Stomach (tissue), 9 donors: Measurements from ENCODE around the gene MBOAT2. TPM values are rescaled to one million over a fixed set of nuclear protein-coding genes. Genes with fewer than 3 reads are reported as not detected.

Source experiments
- DNase-seq, 2 donors: peaks; one replicate each; pipeline versions ENCODE4 v3.0.0 to v3.0.0-alpha.2; 2013 to 2019
- H3K27ac ChIP-seq, 5 donors: fragments of 200-600 bp in 4 of 5; sonication (generic) in 4 of 5; one replicate each; pipeline ENCODE4 v1.5.1; 2013 to 2019; ENCODE audit warnings: mild to moderate bottlenecking in 1 of 5, moderate library complexity in 1 of 5
- H3K27me3 ChIP-seq, 3 donors: fragments of 200-600 bp; sonication (generic); one replicate each; pipeline ENCODE4 v1.5.1; 2017 to 2019; ENCODE audit warnings: mixed run types in 1 of 3
- H3K36me3 ChIP-seq, 4 donors: fragments of 200-600 bp; sonication (generic); 1 replicate in 3 of 4; 2 replicates in 1 of 4; pipeline ENCODE4 v1.5.1; 2016 to 2019
- H3K4me1 ChIP-seq, 4 donors: fragments of 200-600 bp; sonication (generic); one replicate each; pipeline ENCODE4 v1.5.1; 2016 to 2019
- H3K4me3 ChIP-seq, 4 donors: fragments of 200-600 bp; sonication (generic) in 3 of 4; one replicate each; pipeline ENCODE4 v1.5.1; 2016 to 2019; ENCODE audit warnings: mild to moderate bottlenecking in 1 of 4
- H3K9me3 ChIP-seq, 4 donors: fragments of 200-600 bp; sonication (generic); one replicate each; pipeline ENCODE4 v1.5.1; 2016 to 2019
- EP300 ChIP-seq: sonication (generic); formaldehyde crosslinking; IDR thresholded peaks from one replicate; pipeline ENCODE4 v1.6.1; 2017; ENCODE audit warnings: antibody characterized with exemption
- POLR2A ChIP-seq, 4 donors: fragments of 450-650 bp; IDR thresholded peaks; one replicate each; pipeline ENCODE4 v1.6.1; 2016; ENCODE audit warnings: antibody characterized with exemption in 4 of 4, control low read depth in 2 of 4, mild to moderate bottlenecking in 1 of 4, moderate library complexity in 1 of 4
- POLR2AphosphoS5 ChIP-seq, 3 donors: sonication (generic); formaldehyde crosslinking; IDR thresholded peaks; one replicate each; pipeline ENCODE4 v1.6.1; 2016; ENCODE audit warnings: antibody characterized with exemption in 3 of 3
- WGBS, 5 donors: extraction: QIAGEN DNeasy Blood & Tissue Kit in 3 of 5; methylation state at CpG; one replicate each; pipeline versions ENCODE4 v1.1.5 to v1.1.7; 2013 to 2018; 5-methylcytosine and 5-hydroxymethylcytosine counted together
- intact Hi-C: fragments of 100-400 bp; cut with DNase I; formaldehyde crosslinking; loops from one replicate; pipeline ENCODE4 v1.15.1; 2023; ENCODE audit warnings: low total_unique reads
- polyA plus RNA-seq, 3 donors: library from polyadenylated mRNA; stranded (reverse); fragments of 200-250 nt; gene quantifications; one replicate each; pipeline ENCODE4 v1.2.3, GENCODE V29; 2013
- total RNA-seq, 5 donors: library from RNA; depleted of rRNA; stranded (reverse); fragments of >200 nt; gene quantifications; one replicate each; pipeline versions ENCODE4 v1.1.0 to v1.2.3, GENCODE V29; 2014 to 2016
- TF ChIP-seq, protein P1 (sequence below), 7 experiments: fragments of 450-650 bp in 4 of 7; fragments of 200-600 bp in 3 of 7; sonication (generic) in 3 of 7; IDR thresholded peaks; one replicate each; pipeline ENCODE4 v1.5.1; 2016 to 2019; ENCODE audit warnings: antibody characterized with exemption in 7 of 7, control low read depth in 2 of 7, mild to moderate bottlenecking in 1 of 7
- donor health status: healthy with polysubstance abuse.
- donor health status: Bipolar disorder and iron deficiency.
- donor health status: healthy.

MBOAT2 gene
- total and polyA plus RNA-seq, 8 donors = 2.2 to 65.5 (median 12.9) TPM

DNA sequence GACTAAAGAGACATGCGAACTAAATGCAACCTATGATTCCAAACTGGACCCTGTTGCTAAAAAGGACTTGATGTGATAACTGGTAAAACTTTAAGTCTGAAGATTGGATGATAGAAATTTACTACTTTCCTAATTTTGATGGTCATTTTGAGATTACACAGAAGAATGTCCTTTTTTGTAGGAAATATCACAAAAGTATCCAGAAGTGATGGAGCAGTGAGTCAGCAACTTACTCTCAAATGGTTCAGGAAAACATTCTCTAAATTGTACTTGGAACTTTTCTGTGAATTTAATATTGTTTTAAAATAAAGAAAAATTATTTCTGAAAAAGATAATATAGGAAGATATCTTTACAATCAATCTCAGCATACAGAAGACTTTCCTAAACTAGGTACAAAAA lies 19.9 kb downstream of the MBOAT2 start:
- TF ChIP-seq POLR2A (IDR thresholded peaks at IDR 0.05) (no peak), POLR2AphosphoS5 (IDR thresholded peaks at IDR 0.05) (no peak), EP300 (no peak)
- TF ChIP-seq, protein P1, sequence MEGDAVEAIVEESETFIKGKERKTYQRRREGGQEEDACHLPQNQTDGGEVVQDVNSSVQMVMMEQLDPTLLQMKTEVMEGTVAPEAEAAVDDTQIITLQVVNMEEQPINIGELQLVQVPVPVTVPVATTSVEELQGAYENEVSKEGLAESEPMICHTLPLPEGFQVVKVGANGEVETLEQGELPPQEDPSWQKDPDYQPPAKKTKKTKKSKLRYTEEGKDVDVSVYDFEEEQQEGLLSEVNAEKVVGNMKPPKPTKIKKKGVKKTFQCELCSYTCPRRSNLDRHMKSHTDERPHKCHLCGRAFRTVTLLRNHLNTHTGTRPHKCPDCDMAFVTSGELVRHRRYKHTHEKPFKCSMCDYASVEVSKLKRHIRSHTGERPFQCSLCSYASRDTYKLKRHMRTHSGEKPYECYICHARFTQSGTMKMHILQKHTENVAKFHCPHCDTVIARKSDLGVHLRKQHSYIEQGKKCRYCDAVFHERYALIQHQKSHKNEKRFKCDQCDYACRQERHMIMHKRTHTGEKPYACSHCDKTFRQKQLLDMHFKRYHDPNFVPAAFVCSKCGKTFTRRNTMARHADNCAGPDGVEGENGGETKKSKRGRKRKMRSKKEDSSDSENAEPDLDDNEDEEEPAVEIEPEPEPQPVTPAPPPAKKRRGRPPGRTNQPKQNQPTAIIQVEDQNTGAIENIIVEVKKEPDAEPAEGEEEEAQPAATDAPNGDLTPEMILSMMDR (IDR thresholded peaks at IDR 0.05) = no peak
- Histone ChIP-seq H3K27ac (no peak overlapping the region), H3K4me1 (no peaks in the 10 kb centered on the region), H3K36me3 (no peaks in the 10 kb centered on the region), H3K9me3 (no peaks in the 10 kb centered on the region), H3K4me3 (no peak overlapping the region), H3K27me3 (no peaks in the 10 kb centered on the region)
- no peak for DNase-seq
- 82 to 100% (median 95%) methylated on average over 1 of the region's 1 CpG for WGBS, 5 donors
- intact Hi-C loops = no loop called here

DNA sequence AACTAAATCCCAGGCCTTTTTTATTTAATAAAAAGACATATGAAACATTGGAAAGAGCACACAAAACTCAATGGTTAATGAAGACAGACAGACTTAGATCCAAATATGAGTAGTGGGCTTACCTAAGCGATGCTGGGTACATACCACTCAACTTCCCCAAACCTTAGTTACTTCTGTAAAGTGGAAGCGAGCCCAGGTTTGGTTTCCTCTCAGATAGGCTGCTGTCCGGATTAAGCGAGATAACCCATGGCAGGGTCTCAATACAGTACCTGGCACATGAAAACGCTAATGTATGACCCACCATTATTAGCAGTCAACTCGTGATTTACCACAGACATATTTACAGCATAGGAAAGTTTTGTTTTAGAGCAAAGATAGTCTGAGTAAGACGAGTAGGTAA lies 21.6 kb downstream of the MBOAT2 start:
- TF ChIP-seq POLR2A (IDR thresholded peaks at IDR 0.05) (no peak), POLR2AphosphoS5 (IDR thresholded peaks at IDR 0.05) (no peak), EP300 (no peak)
- TF ChIP-seq, protein P1 (IDR thresholded peaks at IDR 0.05) = no peak
- DNase-seq = no peak
- Histone ChIP-seq H3K9me3 (no peaks in the 10 kb centered on the region), H3K4me1 (peaks cover 0 to under 1% (median 0%) of the 10 kb centered on the region in 4 donors), H3K27me3 (no peaks in the 10 kb centered on the region), H3K4me3 (no peak overlapping the region), H3K36me3 (no peaks in the 10 kb centered on the region), H3K27ac (no peak overlapping the region)
- WGBS, 5 donors = 82 to 92% (median 87%) methylated on average over 7 of the region's 7 CpGs
- intact Hi-C loops = no loop called here

DNA sequence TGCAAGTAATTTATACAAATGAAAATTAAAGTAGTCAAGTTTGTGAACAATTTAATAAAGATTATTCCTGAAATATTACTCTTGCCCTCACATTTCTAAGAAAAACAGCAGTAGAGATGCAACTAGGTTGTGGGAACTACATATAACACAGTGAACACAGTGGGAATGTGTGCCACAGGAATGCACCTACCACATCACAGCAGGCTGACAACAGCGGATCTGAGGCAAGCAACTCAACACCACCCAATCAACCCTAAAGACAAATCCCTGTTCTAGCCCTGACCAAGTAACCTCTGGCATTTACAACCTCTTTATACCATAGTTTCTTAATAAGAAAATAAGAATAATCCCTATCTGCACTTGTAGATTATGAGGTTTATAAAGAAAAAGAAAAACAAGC lies 23.4 kb downstream of the MBOAT2 start:
- peaks cover 0 to 10% (median 3%) of the 10 kb centered on the region in 4 donors for H3K4me1 ChIP-seq
- DNase-seq = no peak
- H3K27ac ChIP-seq = no peak overlapping the region
- no peak for TF ChIP-seq POLR2A (IDR thresholded peaks at IDR 0.05)
- no peak for TF ChIP-seq POLR2AphosphoS5 (IDR thresholded peaks at IDR 0.05)
- TF ChIP-seq, protein P1 (IDR thresholded peaks at IDR 0.05) = no peak
- no peak for TF ChIP-seq EP300
- 93 to 100% (median 94%) methylated on average over 1 of the region's 1 CpG for WGBS, 5 donors
- H3K9me3 ChIP-seq = no peaks in the 10 kb centered on the region
- H3K4me3 ChIP-seq = no peak overlapping the region
- intact Hi-C loops = no loop called here
- no peaks in the 10 kb centered on the region for H3K36me3 ChIP-seq
- no peaks in the 10 kb centered on the region for H3K27me3 ChIP-seq

DNA sequence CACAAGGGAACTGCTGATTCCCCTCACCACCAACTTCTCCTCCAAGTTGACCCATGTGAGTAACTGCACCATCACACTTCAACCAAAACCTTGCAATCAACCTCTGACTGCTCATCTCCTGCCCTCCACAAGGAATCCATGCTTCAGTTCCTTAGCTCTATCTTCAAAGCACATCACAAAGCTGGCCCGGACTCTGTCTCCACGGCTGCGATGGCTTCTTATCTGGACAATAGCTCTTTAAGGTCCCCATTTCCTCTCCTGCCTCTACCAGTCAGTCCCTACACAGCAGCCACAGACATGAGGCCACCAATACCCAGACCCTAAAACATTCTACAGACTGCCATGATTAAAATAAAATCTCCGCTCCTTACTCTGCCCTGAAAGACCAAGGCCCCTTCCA lies 25.7 kb downstream of the MBOAT2 start:
- intact Hi-C loops = no loop called here

DNA sequence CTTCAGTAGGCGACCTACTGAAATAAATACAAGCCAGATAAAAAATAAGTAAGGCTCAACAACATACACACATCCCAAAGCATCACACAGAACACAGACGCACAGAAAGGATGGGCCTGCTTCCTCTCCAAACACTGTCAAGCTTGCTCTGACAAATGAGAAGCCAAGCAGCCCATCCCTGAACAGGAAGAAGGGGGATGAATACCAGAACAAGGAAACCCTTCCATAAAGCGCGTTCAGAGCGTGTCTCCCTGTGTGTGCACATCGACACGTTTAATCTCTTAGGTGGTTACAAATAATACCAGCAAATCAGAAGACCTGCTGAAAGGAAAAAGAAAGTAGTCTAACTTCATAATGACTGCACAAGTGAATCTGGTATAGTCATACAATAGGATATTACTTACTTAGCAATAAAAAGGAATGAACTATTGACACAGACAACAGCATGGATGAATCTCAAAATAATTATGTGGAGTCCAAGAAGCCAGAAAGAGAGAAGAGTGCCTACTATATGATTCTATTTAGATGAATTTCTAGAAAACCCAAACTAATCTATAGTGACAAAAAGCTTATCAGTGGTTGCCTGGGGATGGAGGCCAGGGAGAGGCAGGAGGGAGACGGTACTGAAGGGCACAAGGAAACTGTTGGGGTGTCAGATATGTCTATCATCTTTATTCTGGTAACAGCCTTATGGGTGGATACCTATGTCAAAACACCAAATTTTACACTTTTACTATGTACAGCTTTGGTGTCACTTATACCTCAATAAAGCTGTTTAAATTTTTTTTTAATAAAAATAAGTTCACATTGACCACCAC lies 26.8 kb downstream of the MBOAT2 start:
- Histone ChIP-seq H3K9me3 (no peaks in the 10 kb centered on the region), H3K4me1 (peaks cover 0 to 10% (median 3%) of the 10 kb centered on the region in 4 donors), H3K27ac (no peak overlapping the region), H3K36me3 (no peaks in the 10 kb centered on the region), H3K4me3 (no peak overlapping the region), H3K27me3 (no peaks in the 10 kb centered on the region)
- WGBS, 5 donors = 34 to 52% (median 42%) methylated on average over 8 of the region's 8 CpGs
- TF ChIP-seq POLR2A (IDR thresholded peaks at IDR 0.05) (no peak), POLR2AphosphoS5 (IDR thresholded peaks at IDR 0.05) (no peak), EP300 (no peak)
- TF ChIP-seq, protein P1 (IDR thresholded peaks at IDR 0.05) = no peak
- peak in 1 of 2 donors; percentile 62 for DNase-seq
- intact Hi-C loops = no loop called here

More for the DNA sequence above, 25.7 kb downstream of the MBOAT2 start:
- no peak overlapping the region for H3K27ac ChIP-seq
- WGBS, 5 donors = 88 to 97% (median 94%) methylated on average over 4 of the region's 4 CpGs
- peaks cover 0 to 10% (median 3%) of the 10 kb centered on the region in 4 donors for H3K4me1 ChIP-seq
- no peaks in the 10 kb centered on the region for H3K9me3 ChIP-seq
- H3K36me3 ChIP-seq = no peaks in the 10 kb centered on the region
- no peaks in the 10 kb centered on the region for H3K27me3 ChIP-seq
- no peak for TF ChIP-seq POLR2AphosphoS5 (IDR thresholded peaks at IDR 0.05)
- no peak overlapping the region for H3K4me3 ChIP-seq
- no peak for DNase-seq
